IPS-15b (cell line): Measurements from ENCODE around the gene UBXN11.
A peak's percentile ranks its signal among the peaks of the same experiment; 100 is the strongest.
"Not testable (repeated sequence)": the region's sequence is repeated elsewhere in the genome, so short reads cannot be mapped to it uniquely, and the experiment has no call there.

Experiments used
- H3K27me3 ChIP-seq: one replicate; pipeline ENCODE4 v1.6.1; 2013; ENCODE audit warnings: low read length; ENCODE audit not compliant: control insufficient read depth, insufficient read depth
- H3K36me3 ChIP-seq: one replicate; pipeline ENCODE4 v1.6.1; 2013; ENCODE audit warnings: low read length; ENCODE audit not compliant: control insufficient read depth, insufficient read depth
- H3K4me1 ChIP-seq: one replicate; pipeline ENCODE4 v1.6.1; 2013; ENCODE audit warnings: mild to moderate bottlenecking, low read length; ENCODE audit not compliant: control insufficient read depth, insufficient read depth
- H3K4me3 ChIP-seq: one replicate; pipeline ENCODE4 v1.5.1; 2013; ENCODE audit warnings: low read depth, low read length
- H3K9ac ChIP-seq: one replicate; pipeline ENCODE4 v1.6.1; 2013; ENCODE audit warnings: low read depth, mild to moderate bottlenecking, low read length
- H3K9me3 ChIP-seq: one replicate; pipeline ENCODE4 v1.6.1; 2013; ENCODE audit warnings: mild to moderate bottlenecking, low read length; ENCODE audit not compliant: control insufficient read depth, insufficient read depth

Gene UBXN11

GRCh38 chr1:26330276-26330675 is 23.8 kb upstream of the UBXN11 start:
- Histone ChIP-seq H3K36me3 (peaks cover 12% of the 10 kb centered on the region), H3K27me3 (no peaks in the 10 kb centered on the region), H3K9me3 (no peaks in the 10 kb centered on the region), H3K9ac (no peak overlapping the region), H3K4me1 (no peaks in the 10 kb centered on the region), H3K4me3 (no peak overlapping the region)

GRCh38 chr1:26329380-26329779 is 22.9 kb upstream of the UBXN11 start:
- not testable (repeated sequence) for H3K27me3 ChIP-seq, H3K9ac ChIP-seq, H3K4me1 ChIP-seq, H3K9me3 ChIP-seq, H3K4me3 ChIP-seq
- peaks cover 12% of the 10 kb centered on the region for H3K36me3 ChIP-seq

- H3K4me1 ChIP-seq, result no peaks in the 10 kb centered on the region
- H3K36me3 ChIP-seq, result peaks cover 17% of the 10 kb centered on the region
- H3K9ac ChIP-seq, result peak overlapping the region; percentile 24
- no peak overlapping the region for H3K4me3 ChIP-seq
- no peaks in the 10 kb centered on the region for H3K9me3 ChIP-seq
- no peaks in the 10 kb centered on the region for H3K27me3 ChIP-seq
These were observed 22.2 kb upstream of the UBXN11 start for GRCh38 chr1:26328597-26328996.

- Histone ChIP-seq H3K9ac (no peak overlapping the region), H3K4me3 (no peak overlapping the region), H3K9me3 (no peaks in the 10 kb centered on the region), H3K36me3 (peaks cover 17% of the 10 kb centered on the region), H3K4me1 (no peaks in the 10 kb centered on the region), H3K27me3 (no peaks in the 10 kb centered on the region)
These were observed 21.5 kb upstream of the UBXN11 start for GRCh38 chr1:26327956-26328362.

GRCh38 chr1:26324550-26324949 is 18.1 kb upstream of the UBXN11 start:
- Histone ChIP-seq H3K9ac (no peak overlapping the region), H3K36me3 (peaks cover 16% of the 10 kb centered on the region), H3K9me3 (no peaks in the 10 kb centered on the region), H3K4me1 (no peaks in the 10 kb centered on the region), H3K27me3 (no peaks in the 10 kb centered on the region), H3K4me3 (no peak overlapping the region)

GRCh38 chr1:26323382-26323781 is 16.9 kb upstream of the UBXN11 start:
- H3K4me3 ChIP-seq, result no peak overlapping the region
- H3K9me3 ChIP-seq, result no peaks in the 10 kb centered on the region
- no peaks in the 10 kb centered on the region for H3K4me1 ChIP-seq
- no peaks in the 10 kb centered on the region for H3K27me3 ChIP-seq
- peaks cover 14% of the 10 kb centered on the region for H3K36me3 ChIP-seq
- H3K9ac ChIP-seq, result no peak overlapping the region

GRCh38 chr1:26322042-26322331 is 15.6 kb upstream of the UBXN11 start:
- Histone ChIP-seq H3K4me3 (no peak overlapping the region), H3K27me3 (no peaks in the 10 kb centered on the region), H3K9me3 (no peaks in the 10 kb centered on the region), H3K9ac (no peak overlapping the region), H3K4me1 (peaks cover 6% of the 10 kb centered on the region), H3K36me3 (peaks cover 8% of the 10 kb centered on the region)

- Histone ChIP-seq H3K4me1 (peaks cover 7% of the 10 kb centered on the region), H3K4me3 (no peak overlapping the region), H3K9me3 (no peaks in the 10 kb centered on the region), H3K36me3 (peaks cover 8% of the 10 kb centered on the region), H3K9ac (no peak overlapping the region), H3K27me3 (no peaks in the 10 kb centered on the region)
These were observed 15.0 kb upstream of the UBXN11 start for GRCh38 chr1:26321315-26322041.

- peaks cover 8% of the 10 kb centered on the region for H3K36me3 ChIP-seq
- H3K9me3 ChIP-seq, result no peaks in the 10 kb centered on the region
- H3K4me3 ChIP-seq, result no peak overlapping the region
- H3K4me1 ChIP-seq, result peaks cover 8% of the 10 kb centered on the region
- H3K9ac ChIP-seq, result no peak overlapping the region
- H3K27me3 ChIP-seq, result no peaks in the 10 kb centered on the region
These were observed 14.5 kb upstream of the UBXN11 start for GRCh38 chr1:26320896-26321295.

- Histone ChIP-seq H3K4me1 (peaks cover 8% of the 10 kb centered on the region), H3K27me3 (no peaks in the 10 kb centered on the region), H3K9ac (peak overlapping the region; percentile 70), H3K36me3 (peaks cover 3% of the 10 kb centered on the region), H3K4me3 (no peak overlapping the region), H3K9me3 (no peaks in the 10 kb centered on the region)
These were observed 12.1 kb upstream of the UBXN11 start for GRCh38 chr1:26318338-26319064.

- Histone ChIP-seq H3K27me3 (no peaks in the 10 kb centered on the region), H3K4me3 (no peak within 1 kb of the TSS), H3K9ac (peak within 1 kb of the TSS; percentile 70), H3K9me3 (no peaks in the 10 kb centered on the region), H3K36me3 (peaks cover 3% of the 10 kb centered on the region), H3K4me1 (peaks cover 8% of the 10 kb centered on the region)
These were observed 11.3 kb upstream of the UBXN11 start, which contains the start of gene CD52 for GRCh38 chr1:26317612-26318337. Gene CD52, plus strand, starts transcription at chr1:26317958. Its CDS starts 60 bp downstream, at chr1:26318018.

GRCh38 chr1:26317146-26317545 is 10.7 kb upstream of the UBXN11 start:
- H3K4me3 ChIP-seq, result no peak overlapping the region
- peak overlapping the region; percentile 70 for H3K9ac ChIP-seq
- H3K36me3 ChIP-seq, result peaks cover 3% of the 10 kb centered on the region
- no peaks in the 10 kb centered on the region for H3K27me3 ChIP-seq
- peaks cover 8% of the 10 kb centered on the region for H3K4me1 ChIP-seq
- no peaks in the 10 kb centered on the region for H3K9me3 ChIP-seq
